Lung (tissue), 12 donors: ENCODE measurements around the gene VWCE. TPM values are rescaled to one million over a fixed set of nuclear protein-coding genes. Genes with fewer than 3 reads are reported as not detected.
A peak's percentile ranks its signal among the peaks of the same experiment; 100 is the strongest.
"Not testable (repeated sequence)": the region's sequence is repeated elsewhere in the genome, so short reads cannot be mapped to it uniquely, and the experiment has no call there.

ENCODE experiments used
- ATAC-seq: fragments of 200-7000 bp; cut with Tn5 transposase; one replicate; pipeline ENCODE4 v1.9.1; 2020; ENCODE audit warnings: moderate number of reproducible peaks; ENCODE audit not compliant: insufficient read depth, low FRiP score
- DNase-seq, 3 donors: peaks; one replicate each; pipeline ENCODE4 v3.0.0-alpha.2; 2013 to 2017
- H3K27ac ChIP-seq, 2 donors: one replicate each; pipeline ENCODE4 v1.5.1; 2013; ENCODE audit warnings: mild to moderate bottlenecking in 2 of 2, moderate library complexity in 2 of 2, control low read depth in 1 of 2, inconsistent platforms in 1 of 2, low read depth in 1 of 2, low read length in 1 of 2
- H3K27me3 ChIP-seq, 3 donors: one replicate each; pipeline ENCODE4 v1.5.1; 2013; ENCODE audit warnings: low read length in 2 of 3; ENCODE audit not compliant: control insufficient read depth in 3 of 3, insufficient read depth in 3 of 3
- H3K36me3 ChIP-seq, 4 donors: one replicate each; pipeline ENCODE4 v1.5.1; 2013; ENCODE audit warnings: low read length in 4 of 4, mild to moderate bottlenecking in 1 of 4, moderate library complexity in 1 of 4; ENCODE audit not compliant: control insufficient read depth in 4 of 4, insufficient read depth in 4 of 4
- H3K4me1 ChIP-seq, 5 donors: one replicate each; pipeline ENCODE4 v1.5.1; 2013; ENCODE audit warnings: low read length in 5 of 5, mild to moderate bottlenecking in 2 of 5, moderate library complexity in 1 of 5; ENCODE audit not compliant: control insufficient read depth in 5 of 5, insufficient read depth in 5 of 5
- H3K4me3 ChIP-seq: one replicate; pipeline ENCODE4 v1.5.1; 2013; ENCODE audit warnings: mild to moderate bottlenecking, control low read depth, moderate library complexity
- H3K9ac ChIP-seq, 2 donors: one replicate each; pipeline ENCODE4 v1.5.1; 2013; ENCODE audit warnings: low read length in 2 of 2, control low read depth in 1 of 2; ENCODE audit not compliant: insufficient read depth in 1 of 2
- H3K9me3 ChIP-seq, 4 donors: one replicate each; pipeline ENCODE4 v1.5.1; 2013; ENCODE audit warnings: low read length in 3 of 4, mild to moderate bottlenecking in 1 of 4, moderate library complexity in 1 of 4; ENCODE audit not compliant: control insufficient read depth in 4 of 4, insufficient read depth in 3 of 4
- CTCF ChIP-seq: IDR thresholded peaks from 2 replicates; pipeline ENCODE4 v1.5.1; 2012; ENCODE audit warnings: mild to moderate bottlenecking; ENCODE audit errors: control extremely low read depth, extremely low read depth
- WGBS, 2 donors: extraction: QIAGEN DNeasy Blood & Tissue Kit; methylation state at CpG; one replicate each; pipeline ENCODE4 v1.1.7; 2013; 5-methylcytosine and 5-hydroxymethylcytosine counted together
- polyA plus RNA-seq, 2 donors: library from polyadenylated mRNA; stranded (reverse); fragments of 200-250 nt; gene quantifications; one replicate each; pipeline ENCODE4 v1.2.1, GENCODE V29; 2013
- total RNA-seq, 2 donors: library from RNA; depleted of rRNA in 1 of 2; stranded (reverse); fragments of >200 nt in 1 of 2; gene quantifications; one replicate each; pipeline ENCODE4 v1.2.1, GENCODE V29; 2014 to 2021
- donor health status: control.
- donor health status: control.
- donor health status: Bipolar disorder and iron deficiency.
- donor health status: healthy.
- donor health status: DM: yes; HTN: yes; CAD: no.

VWCE gene
- total and polyA plus RNA-seq, 4 donors = 0.13 to 1.2 (median 0.60) TPM

GRCh38 chr11:61254403-61255025, 40.6 kb downstream of the VWCE start:
- WGBS, 2 donors = 55 to 59% methylated on average over 12 of the region's 12 CpGs
- peak; percentile 73 for TF ChIP-seq CTCF
- Histone ChIP-seq H3K9ac (no peak overlapping the region), H3K9me3 (peaks cover 0 to 1% (median 0%) of the 10 kb centered on the region in 4 donors), H3K4me3 (no peak overlapping the region), H3K36me3 (no peaks in the 10 kb centered on the region), H3K27me3 (peaks cover 0 to 3% (median 0%) of the 10 kb centered on the region in 3 donors), H3K27ac (no peak overlapping the region), H3K4me1 (peaks cover 0 to 2% (median 0%) of the 10 kb centered on the region in 5 donors)
- DNase-seq (peak; percentile 40 to 55 (median 41)), ATAC-seq (peak; percentile 80)

- WGBS, 2 donors = 50 to 58% methylated on average over 1 of the region's 1 CpG
- not testable (repeated sequence) for H3K4me3 ChIP-seq, DNase-seq, H3K36me3 ChIP-seq, H3K4me1 ChIP-seq, ATAC-seq, H3K9ac ChIP-seq, H3K27me3 ChIP-seq, H3K27ac ChIP-seq, H3K9me3 ChIP-seq
Observed at GRCh38 chr11:61252332-61252731, 42.8 kb downstream of the VWCE start.

GRCh38 chr11:61250796-61251765, 44.0 kb downstream of the VWCE start:
- not testable (repeated sequence) for H3K4me1 ChIP-seq, H3K9me3 ChIP-seq, H3K27ac ChIP-seq, H3K4me3 ChIP-seq, H3K36me3 ChIP-seq, H3K9ac ChIP-seq, H3K27me3 ChIP-seq, ATAC-seq
- DNase-seq = peak in 2 of 3 donors; percentile 26 to 60
- WGBS, 2 donors = 73 to 87% methylated on average over 20 of the region's 20 CpGs

GRCh38 chr11:61249201-61249600, 45.9 kb downstream of the VWCE start:
- not testable (repeated sequence) for H3K36me3 ChIP-seq, H3K4me1 ChIP-seq, H3K27me3 ChIP-seq, H3K27ac ChIP-seq, ATAC-seq, DNase-seq, H3K9me3 ChIP-seq, H3K9ac ChIP-seq, H3K4me3 ChIP-seq
- 87 to 91% methylated on average over 8 of the region's 8 CpGs for WGBS, 2 donors

- H3K9ac ChIP-seq, H3K27ac ChIP-seq, H3K27me3 ChIP-seq, H3K9me3 ChIP-seq, H3K4me3 ChIP-seq, ATAC-seq, DNase-seq, H3K4me1 ChIP-seq, H3K36me3 ChIP-seq: not testable (repeated sequence)
- 86 to 92% methylated on average over 9 of the region's 9 CpGs for WGBS, 2 donors
Observed at GRCh38 chr11:61248071-61248470, 47.0 kb downstream of the VWCE start.

- H3K36me3 ChIP-seq, H3K27ac ChIP-seq, H3K4me1 ChIP-seq, DNase-seq, ATAC-seq, H3K4me3 ChIP-seq, H3K9ac ChIP-seq, H3K9me3 ChIP-seq, H3K27me3 ChIP-seq: not testable (repeated sequence)
- no CpG with 5 or more reads among the region's 10 CpGs for WGBS, 2 donors
Observed at GRCh38 chr11:61245284-61245964, 49.7 kb downstream of the VWCE start.

- ATAC-seq = peak; percentile 41
- H3K9ac ChIP-seq, H3K9me3 ChIP-seq, H3K4me3 ChIP-seq, H3K27me3 ChIP-seq, H3K36me3 ChIP-seq, H3K27ac ChIP-seq, H3K4me1 ChIP-seq, DNase-seq: not testable (repeated sequence)
- WGBS, 2 donors = no CpG with 5 or more reads among the region's 5 CpGs
Observed at GRCh38 chr11:61241526-61241925, 53.6 kb downstream of the VWCE start.
